WERI-Rb-1 (cell line): Measurements from ENCODE around the gene LARGE1.

ENCODE experiments used
- DNase-seq: peaks from one replicate; pipeline ENCODE4 v3.0.0-alpha.2; 2020
- H3K27ac ChIP-seq: fragments of 250-450 bp; sonication (Bioruptor Pico); 2 replicates; pipeline ENCODE4 v1.5.1; 2020; ENCODE audit warnings: mild to moderate bottlenecking, moderate library complexity
- H3K27me3 ChIP-seq: fragments of 250-450 bp; sonication (Bioruptor Pico); 2 replicates; pipeline ENCODE4 v1.5.1; 2021; ENCODE audit warnings: mild to moderate bottlenecking, low read depth, moderate library complexity; ENCODE audit not compliant: insufficient read depth, severe bottlenecking
- H3K36me3 ChIP-seq: fragments of 250-450 bp; sonication (Bioruptor Pico); 2 replicates; pipeline ENCODE4 v1.5.1; 2020; ENCODE audit warnings: mild to moderate bottlenecking, moderate library complexity
- H3K4me3 ChIP-seq: 2 replicates; pipeline ENCODE4 v1.5.1; 2011; ENCODE audit warnings: low read depth, mild to moderate bottlenecking, control low read depth, low read length
- H3K9me3 ChIP-seq: fragments of 250-450 bp; sonication (Bioruptor Pico); 2 replicates; pipeline ENCODE4 v1.5.1; 2021; ENCODE audit warnings: mild to moderate bottlenecking, moderate library complexity; ENCODE audit not compliant: severe bottlenecking
- TF ChIP-seq, protein P1 (sequence below): IDR thresholded peaks from 2 replicates; pipeline ENCODE4 v1.5.1; 2011; ENCODE audit warnings: low read depth, mild to moderate bottlenecking, control low read depth, inconsistent platforms, low read length

The LARGE1 gene

DNA sequence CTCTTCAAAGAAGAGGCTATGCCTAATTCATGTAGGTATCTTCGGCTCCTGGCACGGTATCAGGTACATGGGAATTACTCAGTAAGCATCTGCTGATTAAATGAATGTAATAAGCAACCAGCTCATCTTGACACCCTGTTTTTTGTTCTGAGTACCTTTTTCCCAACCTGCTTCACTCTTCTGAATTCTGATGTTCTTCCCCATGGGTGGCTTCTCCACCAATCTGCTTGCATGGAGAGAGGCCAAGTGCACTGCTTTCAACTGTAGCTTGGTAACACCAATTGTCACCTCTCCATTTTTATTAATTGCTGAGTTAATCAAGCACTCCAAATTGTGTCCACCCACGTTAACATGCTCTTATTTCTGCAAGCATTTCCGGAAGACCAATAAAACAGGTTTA is 40.5 kb downstream of the LARGE1 start:
- Histone ChIP-seq H3K27me3 (no peaks in the 10 kb centered on the region), H3K27ac (no peak overlapping the region), H3K36me3 (no peaks in the 10 kb centered on the region), H3K4me3 (no peak overlapping the region), H3K9me3 (peaks cover 3% of the 10 kb centered on the region)
- TF ChIP-seq, protein P1, sequence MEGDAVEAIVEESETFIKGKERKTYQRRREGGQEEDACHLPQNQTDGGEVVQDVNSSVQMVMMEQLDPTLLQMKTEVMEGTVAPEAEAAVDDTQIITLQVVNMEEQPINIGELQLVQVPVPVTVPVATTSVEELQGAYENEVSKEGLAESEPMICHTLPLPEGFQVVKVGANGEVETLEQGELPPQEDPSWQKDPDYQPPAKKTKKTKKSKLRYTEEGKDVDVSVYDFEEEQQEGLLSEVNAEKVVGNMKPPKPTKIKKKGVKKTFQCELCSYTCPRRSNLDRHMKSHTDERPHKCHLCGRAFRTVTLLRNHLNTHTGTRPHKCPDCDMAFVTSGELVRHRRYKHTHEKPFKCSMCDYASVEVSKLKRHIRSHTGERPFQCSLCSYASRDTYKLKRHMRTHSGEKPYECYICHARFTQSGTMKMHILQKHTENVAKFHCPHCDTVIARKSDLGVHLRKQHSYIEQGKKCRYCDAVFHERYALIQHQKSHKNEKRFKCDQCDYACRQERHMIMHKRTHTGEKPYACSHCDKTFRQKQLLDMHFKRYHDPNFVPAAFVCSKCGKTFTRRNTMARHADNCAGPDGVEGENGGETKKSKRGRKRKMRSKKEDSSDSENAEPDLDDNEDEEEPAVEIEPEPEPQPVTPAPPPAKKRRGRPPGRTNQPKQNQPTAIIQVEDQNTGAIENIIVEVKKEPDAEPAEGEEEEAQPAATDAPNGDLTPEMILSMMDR, result no peak
- DNase-seq, result no peak

DNA sequence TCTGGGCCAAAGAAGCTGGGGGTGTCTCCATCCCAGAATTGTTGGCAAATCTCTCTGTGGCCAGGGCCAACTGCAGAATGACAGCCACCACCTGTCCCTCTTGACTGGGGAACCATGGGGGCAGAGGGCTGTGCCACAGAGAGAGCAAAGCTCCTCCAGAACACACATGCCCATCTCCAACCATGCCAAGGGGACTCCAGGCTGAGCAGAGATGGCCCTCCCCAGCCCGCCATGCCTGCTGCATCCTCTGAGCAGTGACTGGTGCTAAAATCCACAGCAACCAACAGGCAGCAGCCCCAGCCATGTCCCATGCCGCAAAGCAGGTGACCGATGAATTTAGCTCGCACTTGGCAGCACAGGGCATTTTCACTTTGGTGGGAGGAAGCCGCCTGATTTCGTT is 45.0 kb downstream of the LARGE1 start:
- H3K4me3 ChIP-seq, result no peak overlapping the region
- no peak overlapping the region for H3K27ac ChIP-seq
- H3K36me3 ChIP-seq, result no peaks in the 10 kb centered on the region
- DNase-seq, result no peak
- TF ChIP-seq, protein P1, result no peak
- no peaks in the 10 kb centered on the region for H3K27me3 ChIP-seq
- peaks cover 3% of the 10 kb centered on the region for H3K9me3 ChIP-seq

DNA sequence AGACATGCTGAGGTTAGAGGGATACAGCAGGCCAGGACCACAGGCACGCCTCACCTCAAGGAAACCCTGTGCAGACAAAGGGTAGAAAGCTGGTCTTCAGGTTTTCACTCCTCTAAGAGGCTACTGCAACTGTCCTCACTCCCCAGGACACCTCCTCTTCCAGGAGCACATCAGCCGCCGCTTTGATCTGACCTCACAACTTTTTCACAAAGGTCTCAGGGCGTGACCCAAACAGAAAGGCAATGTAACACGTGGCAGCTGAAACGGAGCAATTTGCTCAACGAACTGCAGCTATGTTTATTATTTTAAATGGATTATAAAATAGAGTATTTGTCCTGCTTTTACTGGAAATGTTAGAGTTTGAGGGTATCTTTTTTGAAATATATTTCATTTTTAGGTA is 46.1 kb downstream of the LARGE1 start:
- no peaks in the 10 kb centered on the region for H3K9me3 ChIP-seq
- TF ChIP-seq, protein P1, result no peak
- no peak overlapping the region for H3K27ac ChIP-seq

DNA sequence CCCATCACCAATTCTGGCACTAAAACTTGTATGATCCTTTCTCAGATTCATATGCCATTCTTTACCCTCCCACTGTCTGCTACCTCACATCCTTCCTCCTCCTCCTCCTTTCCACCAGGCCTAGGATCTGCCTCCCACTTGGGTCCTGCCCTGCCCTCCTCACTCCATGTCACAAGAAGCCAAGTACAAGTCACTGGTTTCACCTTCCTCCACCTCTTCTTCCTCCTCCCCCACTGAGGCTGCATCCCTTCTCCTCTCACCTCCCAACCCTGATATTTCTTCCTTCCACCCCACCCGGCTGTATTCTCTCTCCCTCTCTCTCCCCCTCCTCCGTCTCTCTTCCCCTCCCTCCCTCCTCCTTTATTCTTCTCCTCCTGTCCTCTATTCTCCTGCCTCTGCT is 46.6 kb downstream of the LARGE1 start:
- Histone ChIP-seq H3K36me3 (no peaks in the 10 kb centered on the region), H3K4me3 (no peak overlapping the region), H3K9me3 (no peaks in the 10 kb centered on the region), H3K27me3 (no peaks in the 10 kb centered on the region), H3K27ac (no peak overlapping the region)
- no peak for DNase-seq
- TF ChIP-seq, protein P1, result no peak

More for the DNA sequence above, 46.1 kb downstream of the LARGE1 start:
- no peaks in the 10 kb centered on the region for H3K36me3 ChIP-seq
- H3K27me3 ChIP-seq, result no peaks in the 10 kb centered on the region
- no peak overlapping the region for H3K4me3 ChIP-seq
- DNase-seq, result no peak

DNA sequence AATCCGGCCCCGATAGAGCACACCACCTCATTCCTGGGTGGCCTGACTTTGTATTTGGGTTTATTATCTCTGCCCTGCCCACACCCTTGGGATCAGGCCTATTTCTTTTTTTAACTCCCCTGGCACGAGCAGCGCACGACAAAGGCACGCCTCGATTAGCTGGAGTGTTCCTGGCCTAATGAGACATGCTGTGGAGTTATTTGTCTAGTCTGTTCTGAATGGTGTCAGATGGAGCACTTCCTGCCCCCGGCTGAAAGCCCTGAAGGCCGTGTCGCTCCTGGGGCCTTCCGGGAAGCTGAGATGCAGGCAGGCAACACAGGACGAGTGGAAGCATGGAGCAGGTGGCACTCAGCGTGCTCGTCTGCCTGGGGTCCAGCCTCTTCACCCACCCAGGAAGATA is 47.1 kb downstream of the LARGE1 start:
- Histone ChIP-seq H3K9me3 (no peaks in the 10 kb centered on the region), H3K4me3 (no peak overlapping the region), H3K27me3 (no peaks in the 10 kb centered on the region), H3K36me3 (no peaks in the 10 kb centered on the region), H3K27ac (no peak overlapping the region)
- DNase-seq, result no peak
- TF ChIP-seq, protein P1, result no peak

DNA sequence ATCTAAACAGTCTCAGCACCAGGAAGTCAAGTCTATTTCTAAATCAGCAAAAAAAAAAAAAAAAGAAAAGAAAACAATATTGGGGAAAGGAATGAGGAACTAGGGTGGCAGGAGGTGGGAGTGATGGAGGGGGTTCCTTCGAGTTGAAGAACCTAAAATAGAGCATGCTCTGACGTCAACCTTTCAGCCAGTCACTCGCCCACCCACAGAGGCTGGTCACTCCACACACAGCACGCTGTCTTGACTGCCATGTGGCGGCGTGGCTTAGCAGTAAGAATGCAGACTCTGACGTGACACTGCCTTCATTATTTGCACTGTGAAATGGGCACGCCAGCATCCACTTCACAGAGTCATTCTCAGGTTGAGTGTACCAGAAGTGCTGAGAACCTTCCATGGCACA is 48.3 kb downstream of the LARGE1 start:
- no peak overlapping the region for H3K27ac ChIP-seq
- H3K36me3 ChIP-seq, result no peaks in the 10 kb centered on the region
- TF ChIP-seq, protein P1, result no peak
- H3K4me3 ChIP-seq, result no peak overlapping the region
- H3K27me3 ChIP-seq, result no peaks in the 10 kb centered on the region
- no peaks in the 10 kb centered on the region for H3K9me3 ChIP-seq
- DNase-seq, result no peak
